Midbrain (tissue), 1 donor: ENCODE data around the gene XXYLT1.

Source experiments
- DNase-seq: peaks from one replicate; lab custom pipeline; 2025; lab: John Stamatoyannopoulos, UW

XXYLT1 gene

DNA sequence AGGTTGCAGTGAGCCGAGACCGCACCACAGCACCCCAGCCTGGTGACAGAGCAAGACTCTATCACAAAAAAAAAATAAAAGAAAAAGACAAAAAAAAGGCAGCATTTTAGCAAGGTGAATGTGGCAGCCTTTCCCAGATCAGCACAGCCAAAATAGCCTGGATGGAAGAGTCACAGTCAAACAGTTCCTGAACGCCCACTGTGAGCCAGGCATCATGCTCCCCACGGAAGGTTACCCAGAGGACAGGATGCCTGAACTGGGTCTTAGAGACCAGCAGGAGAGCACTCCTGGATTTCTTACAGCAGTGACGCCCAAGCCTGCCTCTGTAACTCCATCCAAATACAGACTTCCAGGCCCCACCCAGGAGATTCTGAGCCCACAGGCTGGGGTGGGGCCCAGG lies 4.5 kb downstream of the XXYLT1 start:
- no peak for DNase-seq

DNA sequence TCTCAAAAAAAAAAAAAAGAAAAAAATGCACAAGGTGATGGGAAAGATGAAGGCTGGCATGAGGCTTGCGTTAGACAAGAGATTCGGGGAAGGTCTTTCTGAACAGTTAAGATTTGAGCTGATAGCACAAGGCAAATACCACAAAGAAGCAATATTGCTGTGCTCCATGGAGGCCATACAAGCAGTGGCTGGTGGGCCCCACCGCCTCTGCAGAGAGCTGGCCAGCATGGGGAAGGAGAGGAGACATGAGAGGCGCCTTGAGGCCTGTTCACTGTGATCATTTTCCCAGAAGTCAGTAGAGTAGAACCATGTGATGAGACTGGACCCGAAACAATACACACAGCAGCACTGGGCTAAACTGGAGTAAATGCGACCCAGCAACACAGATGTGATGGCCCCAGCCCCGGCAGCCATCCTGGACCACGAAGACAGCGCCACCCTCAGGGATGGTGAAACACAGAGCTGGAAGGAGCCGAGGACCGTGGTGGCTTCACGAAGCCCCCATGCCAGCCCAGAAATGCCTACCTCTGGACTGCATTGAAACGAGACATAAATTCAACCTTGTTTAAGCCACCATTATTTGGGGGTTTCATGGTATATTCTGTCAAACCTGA lies 5.5 kb downstream of the XXYLT1 start:
- no peak for DNase-seq

DNA sequence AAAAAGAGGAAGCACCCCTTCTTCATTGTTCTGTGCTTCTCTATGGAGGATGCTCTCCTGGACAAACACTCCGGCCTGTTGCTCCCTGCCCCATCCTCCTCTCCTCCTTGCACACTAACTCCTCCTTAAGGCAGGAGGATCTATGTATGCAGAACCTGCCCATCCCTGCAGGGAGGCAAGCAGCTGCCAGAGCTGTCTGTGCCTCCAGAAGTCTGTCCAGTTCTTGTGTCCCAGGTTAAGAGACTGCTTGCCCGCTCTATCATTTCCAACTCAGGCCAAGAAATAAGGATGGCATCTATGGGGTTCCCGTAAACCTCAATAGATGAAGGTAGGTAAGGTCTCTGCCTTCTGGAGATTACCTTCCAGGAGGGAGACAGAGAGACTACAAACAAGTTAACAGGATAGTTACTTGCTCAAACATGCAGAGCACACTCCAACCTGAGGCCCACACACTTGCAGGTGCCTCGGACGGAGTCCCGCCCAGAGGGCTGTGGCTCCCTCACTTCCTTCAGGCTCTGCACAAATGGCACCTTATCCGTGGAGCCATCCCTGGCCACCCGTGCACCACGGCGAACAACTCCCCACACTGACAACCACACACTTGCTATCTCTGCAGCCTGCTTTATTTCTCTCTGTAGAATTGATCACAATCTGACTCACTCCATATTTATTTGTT lies 6.9 kb downstream of the XXYLT1 start:
- DNase-seq, result no peak

DNA sequence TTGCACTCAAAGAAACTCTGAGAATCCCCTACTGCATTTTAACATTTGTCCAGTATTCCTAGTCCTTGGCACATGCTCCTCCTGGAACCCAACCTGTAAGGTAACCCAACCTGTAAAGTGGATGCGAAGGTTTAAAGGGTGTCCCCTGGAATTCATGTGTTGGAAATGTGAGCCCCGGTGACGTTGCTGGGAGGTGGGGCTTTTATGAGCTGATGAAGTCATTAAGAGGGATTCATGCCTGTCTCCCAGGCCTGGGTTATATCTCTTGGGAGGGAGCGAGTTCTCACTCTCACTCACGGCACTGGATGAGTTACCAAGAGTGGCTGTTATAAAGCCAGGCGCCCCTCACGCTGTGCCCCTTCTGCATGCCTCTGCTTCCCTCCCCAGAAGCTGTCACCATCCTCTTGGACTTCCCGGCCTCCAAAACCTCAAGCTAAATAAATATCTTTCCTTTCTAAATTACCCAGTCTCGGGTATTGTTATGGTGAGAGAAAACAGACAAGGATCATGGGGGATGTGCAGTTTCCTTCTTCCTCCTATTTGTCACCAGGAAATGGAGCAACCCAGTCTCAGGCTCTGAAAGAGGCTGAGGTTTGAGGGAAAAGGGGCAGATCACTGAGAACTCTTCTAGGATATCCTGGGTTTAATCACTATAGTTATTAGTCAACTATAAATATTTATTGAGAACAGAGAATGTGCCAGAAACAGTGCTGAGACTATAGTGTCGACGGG lies 7.6 kb downstream of the XXYLT1 start:
- DNase-seq, result no peak

DNA sequence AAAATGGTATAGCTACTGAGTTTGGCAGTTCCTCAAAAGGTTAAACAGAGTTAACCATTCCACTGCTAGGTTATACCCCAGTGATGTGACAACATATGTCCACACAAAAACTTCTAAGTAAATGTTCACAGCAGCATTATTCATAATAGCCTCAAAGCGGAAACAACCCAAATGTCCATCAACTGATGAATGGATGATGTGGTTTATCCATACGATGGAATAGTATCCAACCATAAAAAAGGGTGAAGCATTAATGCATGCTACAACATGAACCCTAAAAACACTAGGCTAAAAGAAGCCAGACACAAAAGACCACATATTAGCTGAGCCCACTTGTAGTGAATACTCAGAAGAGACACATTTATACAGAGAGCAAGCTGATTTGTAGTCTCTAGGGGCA lies 9.0 kb downstream of the XXYLT1 start:
- DNase-seq, result no peak

DNA sequence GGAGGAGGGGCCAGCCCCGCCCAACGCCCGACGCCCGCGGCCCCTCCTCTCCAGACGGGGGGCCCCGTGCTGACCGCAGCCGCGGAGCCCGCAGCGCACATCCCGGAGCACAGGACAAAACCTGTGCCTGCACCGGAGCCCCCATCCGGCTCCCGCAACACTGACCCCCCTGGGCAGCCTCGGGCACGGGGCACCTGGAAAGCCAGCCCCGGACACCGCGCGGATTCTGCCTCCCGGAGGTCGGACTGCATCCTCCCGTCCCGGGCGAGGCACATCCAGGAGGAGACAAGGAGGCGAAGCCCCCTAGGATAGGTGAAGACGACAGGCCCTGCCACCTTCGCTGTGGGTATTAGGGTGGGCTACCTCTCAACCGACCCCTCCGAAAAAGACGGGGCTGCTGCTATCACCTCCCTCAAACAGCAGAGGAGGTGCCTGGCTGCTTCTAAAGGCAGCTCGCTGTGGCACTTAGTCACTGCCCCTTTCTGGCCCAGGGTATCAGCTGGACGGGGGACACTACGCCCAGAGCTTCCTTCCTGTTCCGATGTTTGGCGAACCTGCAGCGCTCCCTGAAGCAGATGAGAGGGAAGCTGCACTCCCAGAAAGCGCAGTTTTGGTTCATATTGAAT lies 10.6 kb downstream of the XXYLT1 start:
- DNase-seq, result no peak

DNA sequence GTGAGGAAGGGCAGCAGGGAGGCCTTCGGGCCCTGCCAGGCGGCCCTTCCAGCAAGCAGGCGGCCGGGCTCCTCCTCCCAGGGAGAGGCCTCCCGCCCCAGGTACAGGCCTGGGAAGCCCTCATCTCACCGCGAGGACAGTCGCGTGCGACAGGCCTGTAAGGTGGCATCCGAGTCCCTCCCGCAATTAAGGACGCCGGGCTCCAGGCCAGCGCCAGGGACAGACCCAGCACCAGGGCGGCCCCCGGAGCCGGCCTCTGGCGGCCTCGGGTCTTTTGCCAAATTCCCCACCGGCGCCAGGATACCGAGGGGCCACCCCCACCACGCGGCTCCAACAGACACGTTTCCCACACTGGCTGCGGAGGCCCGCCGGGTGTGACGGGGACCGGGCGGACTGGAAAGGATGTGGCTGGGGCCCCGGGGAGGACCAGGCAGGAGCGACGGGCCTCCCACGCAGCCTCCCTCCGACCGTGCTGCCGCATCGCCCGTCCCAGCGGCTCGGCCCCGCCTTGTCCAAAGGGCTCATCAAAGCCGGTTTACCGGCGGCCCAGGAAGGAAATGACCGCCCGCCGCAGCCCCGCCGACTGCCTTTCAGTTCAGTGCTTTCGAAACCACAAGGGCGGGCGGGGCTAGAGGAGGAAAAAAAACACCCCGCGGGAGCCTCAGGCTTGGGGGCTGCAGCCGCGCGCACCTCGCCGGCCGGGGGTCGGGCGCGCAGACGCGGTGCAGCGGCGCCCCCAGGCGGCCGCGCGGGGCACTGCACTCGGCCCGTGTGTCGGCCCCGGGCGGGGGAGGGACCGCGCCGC lies 11.3 kb downstream of the XXYLT1 start:
- DNase-seq, result peak; percentile 68

DNA sequence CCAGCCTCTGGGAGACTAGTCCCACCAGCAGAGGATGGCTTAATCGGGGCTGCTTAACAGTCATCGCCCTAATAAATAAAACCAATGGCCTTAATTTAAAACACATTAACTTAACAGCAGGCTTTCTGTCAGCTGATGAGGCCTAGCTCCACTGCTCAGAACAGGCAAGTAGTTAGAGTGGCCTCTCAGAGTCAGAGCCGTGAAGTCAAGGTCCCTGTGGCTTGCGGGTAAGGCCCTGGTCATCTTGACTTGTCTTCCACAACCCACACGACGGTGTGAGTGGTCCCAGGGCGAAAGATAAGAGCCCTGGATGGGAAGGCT lies 11.8 kb downstream of the XXYLT1 start:
- no peak for DNase-seq

DNA sequence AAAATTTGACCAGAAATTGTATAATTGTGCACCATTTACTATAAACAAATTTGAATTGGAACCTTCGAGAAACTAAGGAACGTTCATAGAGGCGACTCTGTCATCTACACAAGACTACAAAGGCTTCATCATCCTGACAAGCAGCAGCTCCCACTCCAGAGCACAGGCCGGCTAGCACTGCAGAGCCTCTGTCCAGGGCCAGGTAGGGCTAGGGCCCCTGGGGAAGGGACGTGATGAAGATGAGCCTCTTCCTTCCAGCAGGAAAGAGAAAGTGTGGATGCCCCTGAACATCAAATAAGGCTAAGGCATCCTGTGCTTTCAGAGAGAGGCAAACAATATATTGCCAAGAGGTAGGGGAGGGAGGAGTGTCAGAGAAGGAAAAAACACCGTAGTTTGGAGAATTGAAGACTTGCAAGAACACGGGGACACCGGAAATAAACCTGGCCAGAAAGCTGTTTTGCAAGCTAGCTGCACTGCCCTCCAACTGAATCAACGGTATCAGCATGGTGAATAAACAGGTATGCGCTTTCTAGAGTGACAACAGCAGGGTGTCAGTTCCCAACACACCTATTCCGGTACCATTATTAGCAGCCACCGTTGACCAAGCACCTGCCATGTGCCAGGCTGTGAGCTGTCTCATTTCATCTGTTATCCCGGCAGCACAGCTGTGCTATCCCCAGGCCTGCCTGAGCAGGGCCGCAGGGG lies 12.4 kb downstream of the XXYLT1 start:
- DNase-seq, result no peak

DNA sequence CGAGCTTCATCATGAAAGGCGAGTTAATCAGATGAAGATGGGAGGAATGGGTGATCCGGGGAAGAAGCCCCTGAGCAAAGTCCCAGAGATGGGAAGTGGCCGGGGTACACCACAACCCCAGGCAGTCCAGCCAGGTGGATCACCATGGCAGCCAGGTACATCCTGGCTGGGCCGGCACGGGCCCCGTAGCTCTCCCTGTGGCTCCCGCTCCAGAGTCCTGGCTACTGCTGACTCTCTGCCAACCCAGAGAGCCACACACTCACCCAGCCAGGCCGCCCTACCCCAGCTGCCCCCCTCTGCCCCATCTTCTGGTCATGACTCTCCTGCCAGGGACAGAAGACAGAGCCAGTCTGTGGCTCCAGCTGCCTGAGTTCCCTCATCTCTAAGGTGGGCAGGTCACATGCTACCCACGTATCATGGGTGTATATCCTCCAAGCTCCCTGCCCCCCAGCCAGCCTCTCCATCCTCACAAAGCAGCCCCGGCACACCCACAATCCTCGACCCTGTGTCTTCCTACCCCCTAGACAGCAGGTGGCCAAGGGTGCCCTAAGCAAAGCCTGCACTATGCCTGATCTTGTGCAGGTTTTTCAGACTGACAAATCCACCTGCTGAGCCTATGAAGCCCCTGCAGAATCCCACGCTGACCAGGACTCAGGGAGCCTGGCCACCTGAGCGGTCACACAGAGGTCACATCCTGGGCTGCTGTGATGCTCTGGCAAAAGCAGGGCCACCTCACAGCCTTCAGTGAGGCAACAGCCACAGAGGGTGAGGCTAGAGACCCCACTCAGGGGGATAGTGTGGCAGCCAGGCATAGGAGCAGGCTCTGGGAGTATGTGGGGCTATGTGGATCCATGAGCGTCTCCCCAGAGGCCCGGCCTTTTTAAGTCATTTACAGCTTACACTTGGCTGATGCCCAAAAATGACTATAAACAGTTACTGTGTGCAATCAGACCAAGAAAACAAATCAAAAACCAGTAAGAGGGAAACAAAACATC lies 13.2 kb downstream of the XXYLT1 start:
- DNase-seq, result no peak

DNA sequence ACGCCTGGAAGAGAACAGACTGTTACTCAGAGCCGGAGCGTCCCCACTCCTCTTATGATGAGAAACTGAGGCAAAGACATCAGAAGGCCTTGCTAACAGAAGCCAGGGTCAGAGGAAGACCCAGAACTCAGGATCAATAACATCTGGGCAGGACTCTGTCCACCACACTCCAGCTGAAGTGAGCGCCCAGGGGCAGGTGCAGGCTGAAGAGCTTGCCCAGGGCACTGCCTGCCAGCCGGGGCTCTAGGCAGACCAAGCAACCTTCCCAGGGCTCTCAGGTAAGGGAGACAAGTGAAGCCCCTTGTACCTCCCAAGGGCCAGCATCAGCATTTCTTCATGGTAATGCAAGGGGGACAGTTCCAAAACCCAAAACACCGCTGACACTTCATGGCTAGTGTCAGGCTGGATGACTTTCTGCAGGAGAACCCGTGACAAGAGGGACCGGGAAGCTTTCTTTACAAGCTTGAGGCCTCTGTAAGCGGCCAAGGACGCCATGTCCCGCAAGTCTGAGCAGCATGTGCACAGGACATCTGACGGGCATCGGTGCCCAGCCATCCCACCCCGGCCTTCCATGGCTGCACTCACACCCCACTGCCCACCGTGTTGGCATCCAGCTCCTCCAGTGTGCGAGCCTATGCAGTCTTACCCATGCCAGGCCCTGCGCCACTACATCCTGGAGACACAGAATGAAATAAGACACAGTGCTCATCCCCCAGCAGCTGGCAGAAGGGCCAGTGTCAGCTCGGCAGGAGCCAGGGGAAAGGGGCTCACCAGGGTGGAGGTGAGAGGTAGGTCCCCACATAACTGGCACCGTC lies 14.1 kb downstream of the XXYLT1 start:
- DNase-seq, result no peak

DNA sequence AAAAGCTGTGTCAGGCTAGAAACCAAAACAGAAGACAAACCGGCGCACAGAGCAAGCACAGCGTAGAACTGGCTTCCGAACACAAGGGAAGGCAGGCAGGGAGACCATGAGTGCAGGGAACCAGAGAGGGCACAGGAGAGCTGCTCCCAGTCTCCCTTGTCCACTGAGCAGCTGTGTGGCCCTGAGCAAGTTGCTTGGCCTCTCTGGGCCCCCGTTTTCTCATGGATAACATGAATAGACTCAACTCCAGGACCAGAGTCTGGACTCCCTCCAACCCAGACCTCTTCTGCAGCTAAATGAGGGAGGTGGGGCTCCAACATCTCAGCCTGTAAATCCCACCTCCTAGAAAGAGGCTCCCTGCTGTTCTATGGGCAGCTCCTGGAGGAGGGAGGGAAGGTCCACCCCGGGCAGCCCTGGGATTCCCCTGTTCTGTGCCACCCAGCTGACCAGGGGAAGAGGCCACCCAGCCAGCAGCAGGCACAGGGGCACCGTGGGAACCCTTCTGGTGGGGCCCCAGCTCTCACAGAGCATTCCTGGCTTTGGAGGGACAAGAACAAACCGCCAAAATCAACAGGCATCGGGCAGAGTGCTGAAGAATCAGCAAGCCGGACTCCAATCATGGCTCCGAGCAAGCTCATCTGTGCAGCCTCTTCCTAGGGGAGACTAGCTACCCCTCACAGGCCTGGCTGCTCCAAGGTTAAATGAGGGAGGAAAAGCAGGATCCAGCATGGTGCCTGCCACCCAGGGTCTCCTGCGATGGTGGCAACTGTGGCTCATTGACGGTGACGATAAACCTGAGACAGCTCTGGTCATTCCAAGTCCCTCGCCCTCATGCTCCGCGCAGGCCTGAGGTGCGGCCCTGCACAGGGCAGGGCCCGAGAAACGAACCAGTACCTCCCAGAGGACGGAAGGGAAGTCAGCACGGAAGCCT lies 15.1 kb downstream of the XXYLT1 start:
- DNase-seq, result no peak

DNA sequence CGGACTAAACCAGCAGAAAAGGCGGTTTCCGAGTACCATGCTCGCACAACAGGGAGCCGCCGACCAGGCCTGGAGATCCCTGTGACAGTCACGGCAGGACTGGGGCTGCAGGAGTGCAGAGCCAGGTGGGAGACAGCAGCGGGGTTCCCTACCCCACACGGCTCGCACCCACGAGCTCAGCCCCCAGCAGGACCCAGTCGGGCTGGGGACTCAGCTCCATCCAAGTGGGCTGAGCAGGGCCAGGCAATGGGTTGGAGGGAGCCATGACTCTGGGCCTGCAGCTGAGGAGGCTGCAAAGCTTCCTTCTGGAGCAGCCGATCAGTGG lies 15.8 kb downstream of the XXYLT1 start:
- DNase-seq, result no peak

DNA sequence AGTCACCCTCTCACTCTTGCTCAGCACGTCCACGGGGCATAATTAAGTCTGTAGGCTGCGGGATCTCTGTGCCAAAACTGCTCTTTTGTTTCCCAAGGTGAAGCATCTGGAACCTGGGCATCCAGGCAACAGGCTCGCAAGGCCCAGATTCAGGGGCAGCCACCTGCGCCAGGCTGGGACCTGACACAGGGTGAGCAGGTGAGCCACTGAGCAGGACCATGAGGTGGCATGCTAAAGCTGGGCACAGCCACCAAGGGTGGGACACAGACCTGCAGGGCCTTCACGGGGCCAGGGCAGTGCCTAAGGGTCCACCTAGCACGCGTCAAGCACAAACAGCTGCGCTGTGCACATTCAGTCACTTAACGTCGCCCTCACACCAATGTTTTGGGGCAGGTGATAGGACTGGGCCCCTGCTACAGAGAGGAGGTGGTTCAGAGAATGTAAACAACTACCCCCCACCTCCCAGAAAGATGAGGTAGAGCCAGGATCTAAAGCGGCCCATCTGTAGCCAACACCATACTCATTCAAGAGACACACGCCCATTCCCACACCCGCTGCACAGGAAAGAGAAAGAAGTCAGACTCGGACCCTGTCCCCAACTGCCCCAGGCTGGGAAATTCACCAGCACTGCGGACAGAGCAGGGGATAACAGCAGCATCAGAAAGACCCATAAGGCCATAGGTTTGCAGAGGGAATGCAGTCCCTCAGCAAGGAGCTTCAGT lies 16.3 kb downstream of the XXYLT1 start:
- DNase-seq, result no peak

DNA sequence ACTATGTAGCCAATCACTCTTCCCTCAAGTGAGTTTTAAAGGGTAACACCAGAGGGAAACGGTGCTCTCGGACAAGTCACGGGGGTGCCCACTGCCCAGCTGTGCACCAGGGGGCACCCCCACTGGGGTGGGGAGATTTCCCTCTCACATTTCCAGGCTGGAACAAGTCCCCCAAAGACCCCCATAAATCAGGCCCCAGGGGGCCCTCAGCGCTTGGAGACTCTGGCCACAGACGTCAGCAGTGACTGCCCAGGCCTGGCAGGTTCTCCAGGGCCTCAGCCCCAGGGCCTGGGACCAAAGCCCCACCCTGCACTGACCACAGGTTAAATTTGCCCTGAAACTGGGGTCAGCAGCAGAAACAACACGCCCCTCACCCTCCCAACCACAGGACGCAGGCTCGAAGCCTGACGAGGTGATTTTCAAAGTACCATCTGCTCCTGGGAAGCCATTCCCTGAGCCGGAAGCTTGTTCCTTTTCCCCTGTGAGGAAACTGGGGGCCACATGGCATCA lies 17.0 kb downstream of the XXYLT1 start:
- DNase-seq, result no peak

DNA sequence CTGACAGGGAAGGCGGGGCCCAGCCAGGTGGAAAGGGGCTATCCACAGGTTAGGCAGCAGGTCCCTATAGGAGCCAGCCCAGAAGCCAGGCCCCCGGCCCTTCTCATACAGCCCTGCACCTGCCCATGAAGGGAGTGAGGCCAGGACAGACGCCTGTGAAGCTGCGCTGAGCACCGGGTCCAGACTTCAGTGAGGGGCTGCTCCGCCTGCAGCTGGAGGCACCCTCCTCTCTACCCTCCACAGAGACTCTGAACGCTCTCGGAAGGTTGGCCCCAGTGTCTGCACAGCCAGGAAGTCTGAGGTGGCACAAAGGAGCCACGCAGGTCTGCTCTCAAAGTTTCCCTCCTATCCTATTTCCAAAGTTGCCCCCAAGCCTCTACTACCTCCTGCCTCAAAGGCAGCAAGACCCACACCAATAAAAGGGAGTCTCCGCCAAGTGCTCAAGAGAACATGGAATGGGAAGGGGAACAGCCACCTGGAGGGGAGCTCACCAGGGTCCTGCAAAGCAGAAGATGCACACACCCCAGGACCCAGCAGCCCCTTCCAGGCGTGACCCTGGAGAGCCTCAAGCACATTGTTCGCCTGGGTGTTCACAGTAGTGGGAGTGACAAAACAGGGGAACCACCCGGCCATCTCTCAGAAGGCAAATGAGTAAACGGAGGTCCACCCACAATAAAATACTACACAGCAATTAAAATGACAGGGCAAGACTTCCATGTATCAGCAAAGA lies 19.5 kb downstream of the XXYLT1 start:
- DNase-seq, result no peak
